HEK293 (cell line): ENCODE data around the gene HSD17B3.
"Not testable (repeated sequence)": the region's sequence is repeated elsewhere in the genome, so short reads cannot be mapped to it uniquely, and the experiment has no call there.

Experiments
- CTCF ChIA-PET: fragments of 350-600 bp; formaldehyde crosslinking; extraction: SDS; loops from one replicate; lab custom pipeline; 2021; ENCODE audit warnings: antibody characterized with exemption; lab: Yijun Ruan, JAX
- POLR2A ChIA-PET: fragments of 300-600 bp; formaldehyde crosslinking; extraction: SDS; loops from one replicate; lab custom pipeline; 2020; ENCODE audit warnings: antibody characterized with exemption, inconsistent platforms; lab: Yijun Ruan, JAX
- H3K27ac ChIP-seq: fragments of 200-500 bp; sonication (Bioruptor generic); 2 replicates; pipeline ENCODE4 v1.5.1; 2014; ENCODE audit warnings: low read depth, low read length, control low read depth, inconsistent platforms; ENCODE audit errors: extremely low read depth
- H3K36me3 ChIP-seq, 2 experiments: fragments of 200-500 bp in 1 of 2; sonication (Bioruptor generic) in 1 of 2; 1 replicate in 1 of 2; 2 replicates in 1 of 2; pipeline ENCODE4 v1.5.1; 2014 to 2017; ENCODE audit warnings: inconsistent platforms in 2 of 2, low read length in 2 of 2; ENCODE audit not compliant: control insufficient read depth in 2 of 2, insufficient read depth in 1 of 2
- H3K4me1 ChIP-seq: fragments of 200-500 bp; sonication (Bioruptor generic); 2 replicates; pipeline ENCODE4 v1.5.1; 2014; ENCODE audit warnings: mild to moderate bottlenecking, low read length, inconsistent platforms; ENCODE audit not compliant: control insufficient read depth, insufficient read depth
- H3K4me3 ChIP-seq: 2 replicates; pipeline ENCODE4 v1.5.1; 2011; ENCODE audit warnings: low read depth, mild to moderate bottlenecking, control low read depth, low read length, moderate library complexity
- H3K9me3 ChIP-seq: fragments of 200-500 bp; sonication (Bioruptor generic); 2 replicates; pipeline ENCODE4 v1.5.1; 2014; ENCODE audit warnings: low read depth, low read length, inconsistent platforms; ENCODE audit not compliant: control insufficient read depth, insufficient read depth
- SETDB1 ChIP-seq: IDR thresholded peaks from one replicate; pipeline ENCODE4 v1.6.1; 2017; ENCODE audit warnings: mild to moderate bottlenecking, low read length, moderate library complexity, mixed read lengths; ENCODE audit not compliant: insufficient read length
- TRIM28 ChIP-seq: IDR thresholded peaks from 2 replicates; pipeline ENCODE4 v1.6.1; 2011; ENCODE audit warnings: low read length, control low read depth, borderline replicate concordance
- ZNF140 ChIP-seq: fragments of 450-650 bp; formaldehyde crosslinking; IDR thresholded peaks from 2 replicates; pipeline ENCODE4 v1.5.1; 2016; ENCODE audit warnings: missing biosample characterization, missing genetic modification characterization
- ZNF394 ChIP-seq: fragments of 450-650 bp; formaldehyde crosslinking; IDR thresholded peaks from 2 replicates; pipeline ENCODE4 v1.5.1; 2016; ENCODE audit warnings: missing biosample characterization, missing genetic modification characterization, mild to moderate bottlenecking, moderate library complexity, borderline replicate concordance
- ZNF426 ChIP-seq: fragments of 450-650 bp; formaldehyde crosslinking; IDR thresholded peaks from 2 replicates; pipeline ENCODE4 v1.5.1; 2017; ENCODE audit warnings: missing biosample characterization, missing genetic modification characterization, mild to moderate bottlenecking, inconsistent platforms, moderate library complexity
- ZNF433 ChIP-seq: fragments of 450-650 bp; formaldehyde crosslinking; IDR thresholded peaks from 2 replicates; pipeline ENCODE4 v1.5.1; 2016; ENCODE audit warnings: missing biosample characterization, missing genetic modification characterization, low read depth
- ZNF555 ChIP-seq: fragments of 450-650 bp; formaldehyde crosslinking; conservative IDR thresholded peaks from 2 replicates; pipeline ENCODE4 v1.5.1; 2017; ENCODE audit warnings: missing biosample characterization, mild to moderate bottlenecking, missing genetic modification characterization, inconsistent platforms
- ZNF623 ChIP-seq: fragments of 450-650 bp; formaldehyde crosslinking; IDR thresholded peaks from 2 replicates; pipeline ENCODE4 v1.5.1; 2016; ENCODE audit warnings: missing biosample characterization, missing genetic modification characterization
- ZNF654 ChIP-seq: fragments of 450-650 bp; formaldehyde crosslinking; IDR thresholded peaks from 2 replicates; pipeline ENCODE4 v1.5.1; 2016; ENCODE audit warnings: low read depth, missing biosample characterization, missing genetic modification characterization
- TF ChIP-seq, protein P1 (sequence below): fragments of 450-650 bp; formaldehyde crosslinking; IDR thresholded peaks from 2 replicates; pipeline ENCODE4 v1.5.1; 2017; ENCODE audit warnings: missing biosample characterization, missing genetic modification characterization
- TF ChIP-seq, protein P2 (sequence below): fragments of 450-650 bp; formaldehyde crosslinking; conservative IDR thresholded peaks from 2 replicates; pipeline ENCODE4 v1.5.1; 2016; ENCODE audit warnings: low read depth, missing biosample characterization, missing genetic modification characterization
- TF ChIP-seq, protein P3 (sequence below): fragments of 450-650 bp; formaldehyde crosslinking; conservative IDR thresholded peaks from 2 replicates; pipeline ENCODE4 v1.5.1; 2016; ENCODE audit warnings: low read depth, missing biosample characterization, missing genetic modification characterization

HSD17B3 gene

DNA sequence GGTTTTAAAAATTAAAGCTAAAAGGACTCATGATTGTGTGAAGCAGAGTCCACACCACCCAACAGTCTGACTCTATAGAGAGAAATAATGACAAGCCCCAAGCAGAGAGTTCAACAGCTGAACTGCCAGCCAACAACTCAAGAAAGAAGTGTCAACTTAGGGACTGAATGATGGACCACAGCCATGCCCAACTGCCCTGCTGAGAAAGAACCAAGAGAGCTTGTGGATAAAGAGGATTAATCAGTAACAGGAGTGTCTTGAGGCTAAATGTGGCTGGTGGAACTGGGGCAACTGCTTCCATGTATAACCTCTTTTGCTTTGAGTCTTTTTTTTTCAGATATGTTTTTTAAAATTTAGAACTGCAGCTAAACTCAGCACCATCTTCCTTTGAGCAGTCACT, 109.3 kb downstream of the HSD17B3 start:
- no peaks in the 10 kb centered on the region; the same call in 1 of the 2 replicates for H3K9me3 ChIP-seq
- no peak overlapping the region for H3K27ac ChIP-seq
- H3K4me3 ChIP-seq, result no peak overlapping the region
- ChIA-PET CTCF (interaction anchor here (0.7 to 1.3 kb wide), 2 partner anchors 25 to 1268 kb away, joined by 3 read pairs; no protein-coding TSS in a partner anchor), POLR2A (no interaction called here)
- H3K36me3 ChIP-seq, result no peaks in the 10 kb centered on the region
- TF ChIP-seq ZNF140 (tag by site-specific recombination) (no peak), ZNF433 (tag by site-specific recombination) (no peak), ZNF555 (tag by site-specific recombination) (no peak)
- H3K4me1 ChIP-seq, result no peaks in the 10 kb centered on the region

DNA sequence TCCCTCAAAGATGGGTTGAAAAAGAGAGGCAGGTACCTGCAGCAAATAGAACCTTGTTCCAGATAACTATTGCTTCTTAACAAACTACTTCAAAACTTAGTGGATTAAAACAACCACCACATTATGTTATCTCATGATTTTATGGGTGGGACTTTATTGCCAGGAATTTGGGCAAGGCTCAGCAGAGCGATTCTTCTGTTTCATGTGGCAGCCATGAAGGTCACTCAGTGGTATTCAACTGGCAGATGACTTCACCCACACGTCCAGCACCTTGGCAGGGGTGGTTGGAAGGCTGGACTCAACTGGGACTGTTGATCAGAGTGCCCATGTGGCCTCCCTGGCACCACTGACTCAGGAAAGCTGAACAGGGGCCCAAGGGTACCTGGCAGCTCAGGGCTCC, 112.0 kb downstream of the HSD17B3 start:
- TF ChIP-seq SETDB1 (peak; percentile 78), TRIM28 (peak; percentile 53; the same call in 1 of the 2 replicates)
- TF ChIP-seq, protein P1, sequence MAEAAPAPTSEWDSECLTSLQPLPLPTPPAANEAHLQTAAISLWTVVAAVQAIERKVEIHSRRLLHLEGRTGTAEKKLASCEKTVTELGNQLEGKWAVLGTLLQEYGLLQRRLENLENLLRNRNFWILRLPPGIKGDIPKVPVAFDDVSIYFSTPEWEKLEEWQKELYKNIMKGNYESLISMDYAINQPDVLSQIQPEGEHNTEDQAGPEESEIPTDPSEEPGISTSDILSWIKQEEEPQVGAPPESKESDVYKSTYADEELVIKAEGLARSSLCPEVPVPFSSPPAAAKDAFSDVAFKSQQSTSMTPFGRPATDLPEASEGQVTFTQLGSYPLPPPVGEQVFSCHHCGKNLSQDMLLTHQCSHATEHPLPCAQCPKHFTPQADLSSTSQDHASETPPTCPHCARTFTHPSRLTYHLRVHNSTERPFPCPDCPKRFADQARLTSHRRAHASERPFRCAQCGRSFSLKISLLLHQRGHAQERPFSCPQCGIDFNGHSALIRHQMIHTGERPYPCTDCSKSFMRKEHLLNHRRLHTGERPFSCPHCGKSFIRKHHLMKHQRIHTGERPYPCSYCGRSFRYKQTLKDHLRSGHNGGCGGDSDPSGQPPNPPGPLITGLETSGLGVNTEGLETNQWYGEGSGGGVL (tag by site-specific recombination), result no peak
- no peaks in the 10 kb centered on the region for H3K4me1 ChIP-seq
- H3K36me3 ChIP-seq, result no peaks in the 10 kb centered on the region
- H3K27ac ChIP-seq, result no peak overlapping the region
- H3K9me3 ChIP-seq, result no peaks in the 10 kb centered on the region; the same call in 1 of the 2 replicates
- ChIA-PET CTCF (no interaction called here), POLR2A (no interaction called here)
- H3K4me3 ChIP-seq, result no peak overlapping the region

DNA sequence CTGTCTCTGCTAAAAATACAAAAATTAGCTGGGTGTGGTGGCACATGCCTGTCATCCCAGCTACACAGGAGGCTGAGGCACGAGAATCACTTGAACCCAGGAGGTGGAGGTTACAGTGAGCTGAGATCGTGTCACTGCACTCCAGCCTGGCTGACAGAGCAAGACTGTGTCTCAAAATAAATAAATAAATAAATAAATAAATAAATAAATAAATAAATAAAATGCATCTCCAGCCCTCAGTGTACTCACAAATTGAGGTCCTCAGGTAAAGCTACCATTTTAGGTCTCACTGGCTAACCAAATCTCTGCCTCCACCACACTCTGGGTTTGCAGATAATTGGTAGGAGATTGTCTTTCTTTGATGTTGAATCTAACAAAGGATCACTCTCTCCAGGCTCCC, 112.4 kb downstream of the HSD17B3 start:
- H3K4me1 ChIP-seq, H3K27ac ChIP-seq, H3K36me3 ChIP-seq, CTCF ChIA-PET, H3K4me3 ChIP-seq, POLR2A ChIA-PET, H3K9me3 ChIP-seq: not testable (repeated sequence)
- TF ChIP-seq, protein P2, sequence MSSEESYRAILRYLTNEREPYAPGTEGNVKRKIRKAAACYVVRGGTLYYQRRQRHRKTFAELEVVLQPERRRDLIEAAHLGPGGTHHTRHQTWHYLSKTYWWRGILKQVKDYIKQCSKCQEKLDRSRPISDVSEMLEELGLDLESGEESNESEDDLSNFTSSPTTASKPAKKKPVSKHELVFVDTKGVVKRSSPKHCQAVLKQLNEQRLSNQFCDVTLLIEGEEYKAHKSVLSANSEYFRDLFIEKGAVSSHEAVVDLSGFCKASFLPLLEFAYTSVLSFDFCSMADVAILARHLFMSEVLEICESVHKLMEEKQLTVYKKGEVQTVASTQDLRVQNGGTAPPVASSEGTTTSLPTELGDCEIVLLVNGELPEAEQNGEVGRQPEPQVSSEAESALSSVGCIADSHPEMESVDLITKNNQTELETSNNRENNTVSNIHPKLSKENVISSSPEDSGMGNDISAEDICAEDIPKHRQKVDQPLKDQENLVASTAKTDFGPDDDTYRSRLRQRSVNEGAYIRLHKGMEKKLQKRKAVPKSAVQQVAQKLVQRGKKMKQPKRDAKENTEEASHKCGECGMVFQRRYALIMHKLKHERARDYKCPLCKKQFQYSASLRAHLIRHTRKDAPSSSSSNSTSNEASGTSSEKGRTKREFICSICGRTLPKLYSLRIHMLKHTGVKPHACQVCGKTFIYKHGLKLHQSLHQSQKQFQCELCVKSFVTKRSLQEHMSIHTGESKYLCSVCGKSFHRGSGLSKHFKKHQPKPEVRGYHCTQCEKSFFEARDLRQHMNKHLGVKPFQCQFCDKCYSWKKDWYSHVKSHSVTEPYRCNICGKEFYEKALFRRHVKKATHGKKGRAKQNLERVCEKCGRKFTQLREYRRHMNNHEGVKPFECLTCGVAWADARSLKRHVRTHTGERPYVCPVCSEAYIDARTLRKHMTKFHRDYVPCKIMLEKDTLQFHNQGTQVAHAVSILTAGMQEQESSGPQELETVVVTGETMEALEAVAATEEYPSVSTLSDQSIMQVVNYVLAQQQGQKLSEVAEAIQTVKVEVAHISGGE (tag by site-specific recombination), result peak; percentile 50; the same call in 1 of the 2 replicates
- TF ChIP-seq, protein P3, sequence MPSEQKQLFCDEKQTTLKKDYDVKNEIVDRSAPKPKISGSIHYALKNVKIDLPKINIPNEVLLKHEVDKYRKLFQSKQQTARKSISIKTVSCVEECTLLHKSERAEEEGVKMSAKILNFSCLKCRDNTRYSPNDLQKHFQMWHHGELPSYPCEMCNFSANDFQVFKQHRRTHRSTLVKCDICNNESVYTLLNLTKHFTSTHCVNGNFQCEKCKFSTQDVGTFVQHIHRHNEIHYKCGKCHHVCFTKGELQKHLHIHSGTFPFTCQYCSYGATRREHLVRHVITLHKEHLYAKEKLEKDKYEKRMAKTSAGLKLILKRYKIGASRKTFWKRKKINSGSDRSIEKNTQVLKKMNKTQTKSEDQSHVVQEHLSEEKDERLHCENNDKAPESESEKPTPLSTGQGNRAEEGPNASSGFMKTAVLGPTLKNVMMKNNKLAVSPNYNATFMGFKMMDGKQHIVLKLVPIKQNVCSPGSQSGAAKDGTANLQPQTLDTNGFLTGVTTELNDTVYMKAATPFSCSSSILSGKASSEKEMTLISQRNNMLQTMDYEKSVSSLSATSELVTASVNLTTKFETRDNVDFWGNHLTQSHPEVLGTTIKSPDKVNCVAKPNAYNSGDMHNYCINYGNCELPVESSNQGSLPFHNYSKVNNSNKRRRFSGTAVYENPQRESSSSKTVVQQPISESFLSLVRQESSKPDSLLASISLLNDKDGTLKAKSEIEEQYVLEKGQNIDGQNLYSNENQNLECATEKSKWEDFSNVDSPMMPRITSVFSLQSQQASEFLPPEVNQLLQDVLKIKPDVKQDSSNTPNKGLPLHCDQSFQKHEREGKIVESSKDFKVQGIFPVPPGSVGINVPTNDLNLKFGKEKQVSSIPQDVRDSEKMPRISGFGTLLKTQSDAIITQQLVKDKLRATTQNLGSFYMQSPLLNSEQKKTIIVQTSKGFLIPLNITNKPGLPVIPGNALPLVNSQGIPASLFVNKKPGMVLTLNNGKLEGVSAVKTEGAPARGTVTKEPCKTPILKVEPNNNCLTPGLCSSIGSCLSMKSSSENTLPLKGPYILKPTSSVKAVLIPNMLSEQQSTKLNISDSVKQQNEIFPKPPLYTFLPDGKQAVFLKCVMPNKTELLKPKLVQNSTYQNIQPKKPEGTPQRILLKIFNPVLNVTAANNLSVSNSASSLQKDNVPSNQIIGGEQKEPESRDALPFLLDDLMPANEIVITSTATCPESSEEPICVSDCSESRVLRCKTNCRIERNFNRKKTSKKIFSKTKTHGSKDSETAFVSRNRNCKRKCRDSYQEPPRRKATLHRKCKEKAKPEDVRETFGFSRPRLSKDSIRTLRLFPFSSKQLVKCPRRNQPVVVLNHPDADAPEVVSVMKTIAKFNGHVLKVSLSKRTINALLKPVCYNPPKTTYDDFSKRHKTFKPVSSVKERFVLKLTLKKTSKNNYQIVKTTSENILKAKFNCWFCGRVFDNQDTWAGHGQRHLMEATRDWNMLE, result peak; percentile 62
- TF ChIP-seq ZNF654 (tag by site-specific recombination), result peak; percentile 5; the same call in 1 of the 2 replicates
- 0 out of 2 replicates have a peak, but pooled peaks have one; percentile 35 for TF ChIP-seq ZNF623 (tag by site-specific recombination)
- peak; percentile 70; the same call in 1 of the 2 replicates for TF ChIP-seq ZNF394
- TF ChIP-seq ZNF555 (tag by site-specific recombination), result peak; percentile 39
- TF ChIP-seq ZNF426 (tag by site-specific recombination), result peak; percentile 45
